A549 (cell line): ENCODE measurements around the gene ADAMTS19. TPM values are rescaled to one million over a fixed set of nuclear protein-coding genes. Genes with fewer than 3 reads are reported as not detected.

Experiments used
- ATAC-seq, 2 experiments: fragments of 200-7000 bp in 1 of 2; fragments of >200 bp in 1 of 2; cut with Nextera tagmentation in 1 of 2; cut with Tn5 transposase in 1 of 2; 3 replicates each; pipeline versions ENCODE4 v1.8.0 to v1.9.1; 2018 to 2020; ENCODE audit warnings: mild to moderate bottlenecking in 1 of 2, moderate library complexity in 1 of 2
- CTCF ChIA-PET: fragments of 300-600 bp; sonication (Branson Sonifier 250); formaldehyde crosslinking; extraction: SDS; loops from one replicate; lab custom pipeline; 2021; ENCODE audit warnings: antibody characterized with exemption, inconsistent platforms; lab: Yijun Ruan, JAX
- POLR2A ChIA-PET: fragments of 350-600 bp; formaldehyde crosslinking; extraction: SDS; loops from one replicate; lab custom pipeline; 2021; ENCODE audit warnings: antibody characterized with exemption, inconsistent platforms; lab: Yijun Ruan, JAX
- DNase-seq, 2 experiments: peaks; one replicate each; pipeline versions ENCODE4 v3.0.0 to v3.0.0-alpha.2; 2011 to 2016; ENCODE audit warnings: low read depth in 1 of 2, low spot score in 1 of 2
- FAIRE-seq: peaks from 2 replicates; lab custom pipeline; 2011; peaks lifted over from hg19 to GRCh38; lab: Jason Lieb, UNC
- H3K27ac ChIP-seq, 2 experiments: fragments of >200 bp; sonication (Bioruptor Twin); formaldehyde crosslinking; 3 replicates each; pipeline ENCODE4 v1.5.1; 2016 to 2017
- H3K4me1 ChIP-seq: fragments of >200 bp; sonication (Bioruptor Twin); formaldehyde crosslinking; 3 replicates; pipeline ENCODE4 v1.6.1; 2016
- H3K4me2 ChIP-seq: fragments of >200 bp; sonication (Bioruptor Twin); formaldehyde crosslinking; 3 replicates; pipeline ENCODE4 v1.6.1; 2016
- H3K4me3 ChIP-seq: fragments of >200 bp; sonication (Bioruptor Twin); formaldehyde crosslinking; 3 replicates; pipeline ENCODE4 v1.5.1; 2016
- H3K9me3 ChIP-seq: fragments of >200 bp; sonication (Bioruptor Twin); formaldehyde crosslinking; 3 replicates; pipeline ENCODE4 v1.6.1; 2016
- ATOH8 ChIP-seq: fragments of 250-450 bp; sonication (Bioruptor Pico); IDR thresholded peaks from 2 replicates; pipeline ENCODE4 v1.5.0; 2020; ENCODE audit warnings: low read depth, mild to moderate bottlenecking, moderate library complexity
- BCL3 ChIP-seq: fragments of >200 bp; sonication (Bioruptor Twin); formaldehyde crosslinking; IDR thresholded peaks from 3 replicates; pipeline ENCODE4 v1.6.1; 2016
- CBX2 ChIP-seq: fragments of 200-600 bp; sonication (generic); IDR thresholded peaks from 2 replicates; pipeline ENCODE4 v1.6.1; 2016; ENCODE audit warnings: low read depth, mild to moderate bottlenecking, borderline replicate concordance
- CBX8 ChIP-seq: fragments of 200-600 bp; sonication (generic); IDR thresholded peaks from 2 replicates; pipeline ENCODE4 v1.6.1; 2016
- CEBPB ChIP-seq, 2 experiments: fragments of >200 bp in 1 of 2; sonication (Bioruptor Twin) in 1 of 2; formaldehyde crosslinking in 1 of 2; IDR thresholded peaks; 2 replicates each; pipeline ENCODE4 v1.6.1; 2012 to 2016
- CHD2 ChIP-seq: fragments of 150-350 bp; IDR thresholded peaks from 2 replicates; pipeline ENCODE4 v1.6.1; 2014; ENCODE audit warnings: low read length; ENCODE audit not compliant: partially characterized antibody
- CTCF ChIP-seq: fragments of >200 bp; sonication (Bioruptor Twin); formaldehyde crosslinking; IDR thresholded peaks from 3 replicates; pipeline ENCODE4 v1.5.1; 2016
- EHF ChIP-seq: fragments of 250-450 bp; sonication (Bioruptor Pico); IDR thresholded peaks from 2 replicates; pipeline ENCODE4 v1.5.0; 2020; ENCODE audit warnings: mild to moderate bottlenecking
- EHMT2 ChIP-seq: fragments of 200-600 bp; sonication (generic); IDR thresholded peaks from 2 replicates; pipeline ENCODE4 v1.6.1; 2016; ENCODE audit warnings: antibody characterized with exemption, low read depth, mild to moderate bottlenecking, moderate library complexity
- ESRRA ChIP-seq: fragments of 150-350 bp; IDR thresholded peaks from 2 replicates; pipeline ENCODE4 v1.6.1; 2014; ENCODE audit warnings: mild to moderate bottlenecking, low read length, borderline replicate concordance
- GATA3 ChIP-seq: IDR thresholded peaks from 2 replicates; pipeline ENCODE4 v1.6.1; 2012; ENCODE audit warnings: borderline replicate concordance
- HES2 ChIP-seq: fragments of >200 bp; sonication (Bioruptor Twin); formaldehyde crosslinking; IDR thresholded peaks from 2 replicates; pipeline ENCODE4 v1.6.1; 2016
- HMGXB4 ChIP-seq: fragments of 250-450 bp; sonication (Bioruptor Pico); IDR thresholded peaks from 2 replicates; pipeline ENCODE4 v1.5.0; 2021; ENCODE audit warnings: mild to moderate bottlenecking, moderate library complexity, borderline replicate concordance
- HOXA7 ChIP-seq: fragments of 250-450 bp; sonication (Bioruptor Pico); IDR thresholded peaks from 2 replicates; pipeline ENCODE4 v1.5.0; 2020; ENCODE audit warnings: mild to moderate bottlenecking, moderate library complexity
- HOXB13 ChIP-seq: fragments of 250-450 bp; sonication (Bioruptor Pico); IDR thresholded peaks from 2 replicates; pipeline ENCODE4 v1.5.0; 2020; ENCODE audit warnings: low read depth, mild to moderate bottlenecking, moderate library complexity
- HOXB5 ChIP-seq: fragments of 250-450 bp; sonication (Bioruptor Pico); IDR thresholded peaks from 2 replicates; pipeline ENCODE4 v1.5.0; 2020; ENCODE audit warnings: mild to moderate bottlenecking, moderate library complexity
- JUN ChIP-seq, 2 experiments: fragments of >200 bp; sonication (Bioruptor Twin); formaldehyde crosslinking; IDR thresholded peaks; 2 replicates in 1 of 2; 3 replicates in 1 of 2; pipeline ENCODE4 v1.6.1; 2016 to 2017
- KDM5A ChIP-seq: fragments of 200-600 bp; sonication (generic); IDR thresholded peaks from 2 replicates; pipeline ENCODE4 v1.6.1; 2016; ENCODE audit warnings: antibody characterized with exemption, mild to moderate bottlenecking
- NFE2L2 ChIP-seq: fragments of 150-350 bp; conservative IDR thresholded peaks from 2 replicates; pipeline ENCODE4 v1.6.1; 2014; ENCODE audit warnings: low read length
- NPAS2 ChIP-seq: fragments of 250-450 bp; sonication (Bioruptor Pico); IDR thresholded peaks from 2 replicates; pipeline ENCODE4 v1.8.0; 2022; ENCODE audit warnings: mild to moderate bottlenecking, moderate library complexity, borderline replicate concordance
- PBX3 ChIP-seq: IDR thresholded peaks from 2 replicates; pipeline ENCODE4 v1.6.1; 2012
- POLR2AphosphoS2 ChIP-seq: conservative IDR thresholded peaks from 2 replicates; pipeline ENCODE4 v1.6.1; 2012; ENCODE audit warnings: low read length, improper control_type of control experiment, inconsistent platforms
- RARB ChIP-seq: fragments of 250-450 bp; sonication (Bioruptor Pico); IDR thresholded peaks from 2 replicates; pipeline ENCODE4 v1.8.0; 2021; ENCODE audit warnings: mild to moderate bottlenecking, moderate library complexity
- RCOR1 ChIP-seq: fragments of 150-350 bp; IDR thresholded peaks from 2 replicates; pipeline ENCODE4 v1.6.1; 2014; ENCODE audit warnings: antibody characterized with exemption, low read length, low read depth
- SMC3 ChIP-seq: fragments of >200 bp; sonication (Bioruptor Twin); formaldehyde crosslinking; IDR thresholded peaks from 3 replicates; pipeline ENCODE4 v1.6.1; 2018; ENCODE audit warnings: inconsistent platforms
- TP53 ChIP-seq: fragments of 250-450 bp; sonication (Bioruptor Pico); IDR thresholded peaks from 2 replicates; pipeline ENCODE4 v1.5.0; 2021; ENCODE audit warnings: mild to moderate bottlenecking, moderate library complexity
- ZSCAN20 ChIP-seq: fragments of 250-450 bp; sonication (Bioruptor Pico); IDR thresholded peaks from 2 replicates; pipeline ENCODE4 v1.8.0; 2022; ENCODE audit warnings: mild to moderate bottlenecking, moderate library complexity
- WGBS: methylation state at CpG from one replicate; pipeline ENCODE4 v1.1.6; 2017; ENCODE audit errors: missing lambda C conversion rate; 5-methylcytosine and 5-hydroxymethylcytosine counted together
- polyA plus RNA-seq, 4 experiments: library from polyadenylated mRNA; depleted of rRNA in 3 of 4; stranded (reverse); fragments of >200 nt; fragmentation: RNase III in 1 of 4; extraction: RNeasy Plus Mini Kit Qiagen cat#74134 plus additional on column Dnase treatment in 1 of 4; gene quantifications; 2 replicates in 3 of 4; 3 replicates in 1 of 4; pipeline ENCODE4 v1.2.3, GENCODE V29; 2011 to 2017

The ADAMTS19 gene
- polyA plus RNA-seq, 2 of the 4 experiments (the other 2 are of a cell fraction): not detected

- no peak for FAIRE-seq
- Histone ChIP-seq H3K4me2 (no peak overlapping the region), H3K4me3 (no peak overlapping the region), H3K27ac (no peak overlapping the region), H3K4me1 (no peaks in the 10 kb centered on the region), H3K9me3 (no peaks in the 10 kb centered on the region)
- no peak for DNase-seq
- WGBS: under 1% methylated on average over 6 of the region's 6 CpGs
- CTCF ChIA-PET: no interaction called here
- POLR2A ChIA-PET: no interaction called here
- no peak for ATAC-seq
- TF ChIP-seq EHF (CRISPR knock-in tag): no peak
- TF ChIP-seq CEBPB (IDR thresholded peaks at IDR 0.05): no peak
- no peak for TF ChIP-seq HOXB5 (CRISPR knock-in tag)
- TF ChIP-seq RARB (CRISPR knock-in tag): no peak
- no peak for TF ChIP-seq BCL3
- TF ChIP-seq CTCF: no peak
- no peak for TF ChIP-seq TP53
- TF ChIP-seq HMGXB4 (CRISPR knock-in tag): no peak
- TF ChIP-seq POLR2AphosphoS2: no peak
- TF ChIP-seq EHMT2: no peak
- no peak for TF ChIP-seq CBX2
- no peak for TF ChIP-seq KDM5A
- no peak for TF ChIP-seq HES2
- no peak for TF ChIP-seq SMC3
- TF ChIP-seq NFE2L2: no peak
- TF ChIP-seq CBX8: no peak
- TF ChIP-seq PBX3: no peak
These were observed 19.7 kb upstream of the ADAMTS19 start for GRCh38 chr5:129440424-129440823.

GRCh38 chr5:129441096-129441495 lies 19.0 kb upstream of the ADAMTS19 start:
- TF ChIP-seq ESRRA: no peak
- TF ChIP-seq GATA3: no peak
- no peak for TF ChIP-seq CBX8
- no peak for TF ChIP-seq KDM5A
- TF ChIP-seq ATOH8 (CRISPR knock-in tag): no peak
- TF ChIP-seq CTCF: no peak
- no peak for TF ChIP-seq HOXA7 (CRISPR knock-in tag)
- no peak for TF ChIP-seq HES2
- TF ChIP-seq ZSCAN20 (CRISPR knock-in tag): no peak
- TF ChIP-seq EHMT2: no peak
- no peak for TF ChIP-seq CHD2
- TF ChIP-seq NPAS2 (CRISPR knock-in tag): no peak
- TF ChIP-seq RCOR1: no peak
- no peak for TF ChIP-seq CEBPB (IDR thresholded peaks at IDR 0.05)
- no peak for TF ChIP-seq JUN (IDR thresholded peaks at IDR 0.05)
- no peak for TF ChIP-seq HOXB13 (CRISPR knock-in tag)
- no peak overlapping the region for H3K4me2 ChIP-seq
- WGBS: 9% methylated on average over 1 of the region's 1 CpG
- ChIA-PET CTCF (interaction anchor here (1.2 kb wide), 1 partner anchor 20 kb away, joined by 4 read pairs; no protein-coding TSS in a partner anchor), POLR2A (no interaction called here)
- H3K4me1 ChIP-seq: no peaks in the 10 kb centered on the region
- no peak overlapping the region for H3K27ac ChIP-seq
- no peak overlapping the region for H3K4me3 ChIP-seq
- ATAC-seq (no peak), FAIRE-seq (no peak), DNase-seq (no peak)
- no peaks in the 10 kb centered on the region for H3K9me3 ChIP-seq
